Fibroblast of villous mesenchyme (primary cell): ENCODE results near the gene APOBEC2. TPM values are rescaled to one million over a fixed set of nuclear protein-coding genes. Genes with fewer than 3 reads are reported as not detected.
"Not testable (repeated sequence)": the region's sequence is repeated elsewhere in the genome, so short reads cannot be mapped to it uniquely, and the experiment has no call there.

Source experiments
- DNase-seq: peaks from one replicate; pipeline ENCODE4 v3.0.0-alpha.2; 2010; ENCODE audit warnings: low read depth
- H3K4me3 ChIP-seq: 2 replicates; pipeline ENCODE4 v1.5.1; 2011; ENCODE audit warnings: low read depth, mild to moderate bottlenecking, low read length
- total RNA-seq: library from RNA; depleted of rRNA; stranded (reverse); fragments of >200 nt; gene quantifications from 2 replicates; pipeline ENCODE4 v1.2.3, GENCODE V29; 2012
- TF ChIP-seq, protein P1 (sequence below): IDR thresholded peaks from 2 replicates; pipeline ENCODE4 v1.5.1; 2012; ENCODE audit warnings: low read depth, mild to moderate bottlenecking, low read length; ENCODE audit not compliant: insufficient read depth

APOBEC2 gene
- not detected in 2 replicates for total RNA-seq

DNA sequence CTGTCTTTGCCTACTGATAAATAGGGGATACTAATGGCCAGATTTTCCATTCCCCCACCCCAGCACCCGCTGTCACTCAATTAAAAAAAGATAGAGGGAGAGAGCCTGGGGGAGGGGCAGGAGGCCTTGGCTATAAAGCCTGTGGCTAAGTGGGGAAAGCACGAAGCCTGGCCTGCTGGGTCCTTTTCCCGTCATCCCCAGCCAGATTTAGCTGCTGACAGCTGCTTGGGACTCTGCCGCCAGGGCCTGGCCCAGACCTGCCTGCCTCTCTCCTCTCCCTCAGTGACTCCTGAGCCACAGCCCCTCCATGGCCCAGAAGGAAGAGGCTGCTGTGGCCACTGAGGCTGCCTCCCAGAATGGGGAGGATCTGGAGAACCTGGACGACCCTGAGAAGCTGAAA lies at the start of gene APOBEC2:
Gene APOBEC2 (plus strand): TSS at position 162 of the 400 bp plus-strand sequence. CDS start 146 bp downstream, at position 308.
- TF ChIP-seq, protein P1, sequence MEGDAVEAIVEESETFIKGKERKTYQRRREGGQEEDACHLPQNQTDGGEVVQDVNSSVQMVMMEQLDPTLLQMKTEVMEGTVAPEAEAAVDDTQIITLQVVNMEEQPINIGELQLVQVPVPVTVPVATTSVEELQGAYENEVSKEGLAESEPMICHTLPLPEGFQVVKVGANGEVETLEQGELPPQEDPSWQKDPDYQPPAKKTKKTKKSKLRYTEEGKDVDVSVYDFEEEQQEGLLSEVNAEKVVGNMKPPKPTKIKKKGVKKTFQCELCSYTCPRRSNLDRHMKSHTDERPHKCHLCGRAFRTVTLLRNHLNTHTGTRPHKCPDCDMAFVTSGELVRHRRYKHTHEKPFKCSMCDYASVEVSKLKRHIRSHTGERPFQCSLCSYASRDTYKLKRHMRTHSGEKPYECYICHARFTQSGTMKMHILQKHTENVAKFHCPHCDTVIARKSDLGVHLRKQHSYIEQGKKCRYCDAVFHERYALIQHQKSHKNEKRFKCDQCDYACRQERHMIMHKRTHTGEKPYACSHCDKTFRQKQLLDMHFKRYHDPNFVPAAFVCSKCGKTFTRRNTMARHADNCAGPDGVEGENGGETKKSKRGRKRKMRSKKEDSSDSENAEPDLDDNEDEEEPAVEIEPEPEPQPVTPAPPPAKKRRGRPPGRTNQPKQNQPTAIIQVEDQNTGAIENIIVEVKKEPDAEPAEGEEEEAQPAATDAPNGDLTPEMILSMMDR = no peak
- H3K4me3 ChIP-seq = no peak within 1 kb of the TSS
- DNase-seq = no peak

DNA sequence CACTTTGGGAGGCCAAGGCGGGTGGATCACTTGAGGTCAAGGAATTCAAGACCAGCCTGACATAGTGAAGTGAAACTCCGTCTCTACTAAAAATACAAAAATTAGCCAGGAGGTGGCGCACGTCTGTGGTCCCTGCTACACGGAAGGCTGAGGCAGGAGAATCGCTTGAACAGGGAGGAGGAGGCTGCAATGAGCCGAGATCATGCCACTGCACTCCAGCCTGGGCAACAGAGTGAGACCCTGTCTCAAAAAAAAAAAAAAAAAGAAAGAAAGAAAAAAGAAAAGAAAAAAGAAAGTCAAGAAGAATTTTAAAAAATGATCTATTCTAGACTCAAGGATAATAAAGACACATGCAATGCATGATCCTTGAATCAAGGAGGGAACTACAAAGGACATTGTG lies 46.8 kb upstream of the APOBEC2 start:
- H3K4me3 ChIP-seq = not testable (repeated sequence)
- TF ChIP-seq, protein P1 = peak; percentile 61
- DNase-seq = peak; percentile 58

DNA sequence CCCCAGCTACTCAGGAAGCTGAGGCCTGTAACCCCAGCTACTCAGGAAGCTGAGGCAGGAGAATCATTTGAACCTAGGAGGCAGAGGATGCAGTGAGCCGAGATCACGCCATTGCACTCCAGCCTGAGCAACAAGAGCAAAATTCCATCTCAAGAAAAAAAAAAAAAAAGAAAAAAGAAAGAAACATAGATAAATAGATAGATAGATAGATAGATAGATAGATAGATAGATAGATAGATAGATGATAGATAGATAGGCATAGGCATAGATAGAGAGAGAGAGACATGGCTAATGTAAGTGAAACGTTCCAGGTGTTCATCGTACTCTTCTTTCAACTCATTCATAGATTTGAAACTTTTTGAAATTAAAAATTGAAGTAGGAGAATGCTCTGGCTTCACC lies 46.0 kb upstream of the APOBEC2 start:
- not testable (repeated sequence) for H3K4me3 ChIP-seq, DNase-seq

DNA sequence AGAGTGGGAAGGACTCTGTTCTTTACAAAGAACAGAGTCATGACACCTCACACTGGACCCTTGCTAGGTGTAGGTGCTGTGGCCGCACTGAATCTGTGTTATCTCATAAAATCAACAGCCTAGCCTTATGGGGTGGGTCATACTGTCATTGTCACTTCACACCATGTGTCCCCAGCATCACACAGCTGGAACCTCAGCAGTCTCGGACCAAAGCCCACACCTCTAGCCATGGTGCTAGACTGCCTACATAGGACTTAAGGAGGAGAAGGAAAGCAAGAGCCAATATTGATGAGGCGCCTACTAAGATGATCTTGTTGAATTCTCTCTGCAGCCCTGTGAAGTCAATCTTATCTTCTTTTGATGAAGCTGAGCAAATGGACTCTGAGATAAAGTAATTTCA lies 45.0 kb upstream of the APOBEC2 start:
- TF ChIP-seq, protein P1 = no peak
- no peak for DNase-seq
- no peak overlapping the region for H3K4me3 ChIP-seq

DNA sequence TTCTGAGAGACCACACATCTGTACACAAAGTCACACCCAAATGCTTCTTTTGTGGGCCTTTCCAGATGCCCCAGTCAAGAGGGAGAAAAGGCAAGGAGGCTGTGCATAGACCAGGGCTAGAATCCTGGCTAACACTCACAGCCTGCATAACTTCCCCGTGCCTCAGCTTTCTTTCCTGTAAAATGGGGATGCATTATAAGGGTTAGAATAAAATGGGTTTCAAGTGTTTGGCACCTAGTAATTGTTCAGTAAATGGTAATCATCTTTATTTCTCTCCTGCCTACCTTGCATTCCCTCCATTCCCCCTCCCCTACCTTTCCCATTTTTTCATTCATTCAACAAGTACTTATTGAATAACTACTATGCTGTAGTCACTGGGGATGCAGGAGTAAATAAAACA lies 43.3 kb upstream of the APOBEC2 start:
- no peak for DNase-seq
- H3K4me3 ChIP-seq = no peak overlapping the region
- TF ChIP-seq, protein P1 = no peak

DNA sequence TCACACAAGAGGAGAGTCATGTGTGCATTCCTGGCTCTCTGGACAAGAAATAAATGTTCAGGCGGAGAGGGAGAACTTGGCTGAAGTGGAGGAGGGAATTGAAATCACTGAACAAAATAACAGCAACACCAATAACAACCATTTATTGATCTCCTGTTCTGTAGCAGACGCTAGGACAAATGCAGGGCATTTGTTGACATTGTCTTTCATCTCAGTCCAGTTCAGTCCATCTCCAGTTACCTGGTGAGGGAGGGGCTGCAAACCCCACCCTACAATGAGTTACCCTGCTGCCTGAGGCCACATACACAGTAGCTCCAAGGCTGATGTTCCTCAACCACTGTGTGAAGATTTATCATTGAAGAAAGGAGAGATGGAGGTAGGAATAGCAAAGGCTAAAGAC lies 41.3 kb upstream of the APOBEC2 start:
- H3K4me3 ChIP-seq = no peak overlapping the region
- no peak for DNase-seq
- TF ChIP-seq, protein P1 = no peak

DNA sequence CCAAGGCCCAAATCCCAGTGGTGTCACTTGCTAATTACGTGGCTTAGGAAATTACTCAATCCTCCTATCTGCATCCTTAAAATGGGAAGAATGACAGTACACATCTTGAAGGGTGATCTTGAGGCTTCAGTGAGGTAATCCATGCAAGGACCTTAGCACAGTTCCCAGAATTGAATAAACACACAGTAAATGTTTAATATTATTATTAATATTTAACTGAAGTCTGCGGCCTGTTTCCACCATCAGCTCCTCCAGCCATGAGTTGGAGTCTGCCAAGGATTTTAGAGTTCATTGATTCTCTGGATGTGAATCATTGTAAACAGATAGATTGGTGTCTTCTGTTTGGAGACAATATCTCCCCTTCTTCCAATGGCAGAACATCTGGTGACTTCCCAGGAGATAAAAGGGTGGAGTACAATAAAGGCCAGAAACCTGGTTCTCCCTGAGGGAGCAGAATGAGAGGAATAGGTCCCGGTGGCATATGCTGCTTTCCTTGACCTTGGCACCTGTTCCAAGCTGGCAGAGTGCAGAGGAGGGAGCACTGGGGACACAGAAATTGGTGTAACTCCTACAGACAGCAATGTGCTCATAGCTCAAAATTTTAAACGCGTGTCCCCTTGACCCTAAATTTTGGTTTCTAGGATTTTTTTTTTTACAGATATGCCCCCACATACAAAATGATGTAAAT lies 39.4 kb upstream of the APOBEC2 start:
- H3K4me3 ChIP-seq = no peak overlapping the region
- no peak for DNase-seq
- TF ChIP-seq, protein P1 = no peak
